GM20431 (cell line): Measurements from ENCODE around the gene ABCA13.
"Not testable (repeated sequence)": the region's sequence is repeated elsewhere in the genome, so short reads cannot be mapped to it uniquely, and the experiment has no call there.

ENCODE experiments used
- in situ Hi-C: fragments of 300-500 bp; cut with MseI, MboI; formaldehyde crosslinking; loops from one replicate; pipeline ENCODE4 v1.15.0; 2020; ENCODE audit warnings: low sequenced_read_pairs; ENCODE audit not compliant: unreplicated experiment

The ABCA13 gene

DNA sequence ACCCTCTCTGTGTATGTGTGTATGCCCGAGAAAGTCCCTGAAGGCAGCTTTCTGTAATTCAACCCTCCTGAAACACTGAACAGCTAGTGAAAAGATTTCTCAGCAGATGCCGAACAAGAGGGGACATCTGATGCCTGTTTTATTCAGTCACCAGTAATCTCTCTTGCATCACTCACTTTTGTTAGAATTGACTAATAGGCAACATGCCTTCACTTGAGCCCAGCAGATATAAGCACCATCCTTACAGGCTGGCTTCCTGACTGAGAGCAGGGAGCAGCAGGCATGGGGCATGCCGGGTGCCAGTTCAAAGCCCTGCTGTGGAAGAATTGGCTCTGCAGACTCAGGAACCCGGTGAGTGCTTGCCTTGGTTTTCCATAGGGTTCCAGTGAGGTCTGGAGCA is at the start of gene ABCA13:
Gene ABCA13, plus strand, starts transcription at position 257 of the 400 bp plus-strand sequence. Its CDS starts 26 bp downstream, at position 283.
- in situ Hi-C loops: no loop called here

- in situ Hi-C loops: no loop called here
These were observed 45.2 kb upstream of the ABCA13 start for GRCh38 chr7:48126037-48126436.

DNA sequence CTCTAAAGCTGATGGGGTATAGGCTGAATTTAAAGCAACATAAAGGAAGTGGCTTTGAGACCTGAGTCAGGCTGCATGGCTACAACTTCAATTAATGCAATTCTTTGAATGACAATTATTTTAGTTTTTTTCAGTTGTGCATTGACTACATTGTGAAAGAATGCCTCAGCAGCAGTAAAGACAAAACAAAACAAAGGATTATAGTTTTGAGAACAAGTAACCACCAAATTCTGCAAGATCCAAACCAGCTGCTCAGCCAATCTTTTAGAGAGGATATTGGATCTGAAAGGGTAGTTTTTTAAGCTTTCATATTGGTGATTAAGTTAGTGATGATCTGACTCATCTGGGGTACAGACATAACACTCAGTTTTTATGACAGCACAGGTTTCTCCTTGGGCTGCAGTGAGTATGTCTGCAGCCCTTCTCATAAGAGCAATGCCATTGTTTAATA is 40.6 kb upstream of the ABCA13 start:
- in situ Hi-C loops: no loop called here

- in situ Hi-C loops: no loop called here
These were observed 38.5 kb upstream of the ABCA13 start for GRCh38 chr7:48132792-48133191.

GRCh38 chr7:48139459-48139858 is 31.8 kb upstream of the ABCA13 start:
- in situ Hi-C loops: no loop called here

GRCh38 chr7:48140001-48140681 is 31.1 kb upstream of the ABCA13 start:
- in situ Hi-C loops: no loop called here

DNA sequence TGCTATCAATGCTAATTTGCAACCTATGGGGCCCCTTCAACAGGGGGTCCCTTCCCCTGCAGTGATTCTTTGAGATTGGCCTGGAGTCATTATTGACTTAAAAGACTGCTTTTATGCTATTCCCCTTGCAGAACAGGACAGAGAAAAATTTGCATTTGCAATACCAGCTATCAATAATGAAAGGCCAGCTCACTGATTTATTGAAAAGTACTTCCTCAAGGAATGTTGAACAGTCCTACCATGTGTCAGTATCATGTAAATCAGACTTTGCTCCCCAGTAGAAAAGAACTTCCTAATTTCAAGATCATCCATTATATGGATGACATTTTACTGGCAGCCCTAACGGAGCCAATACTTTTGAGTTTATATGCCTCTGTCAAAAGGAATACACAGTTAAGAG is 29.7 kb upstream of the ABCA13 start:
- in situ Hi-C loops: no loop called here

- in situ Hi-C loops: no loop called here
These were observed 26.9 kb upstream of the ABCA13 start for GRCh38 chr7:48144291-48144768.

GRCh38 chr7:48147078-48147591 is 24.1 kb upstream of the ABCA13 start:
- in situ Hi-C loops: no loop called here

DNA sequence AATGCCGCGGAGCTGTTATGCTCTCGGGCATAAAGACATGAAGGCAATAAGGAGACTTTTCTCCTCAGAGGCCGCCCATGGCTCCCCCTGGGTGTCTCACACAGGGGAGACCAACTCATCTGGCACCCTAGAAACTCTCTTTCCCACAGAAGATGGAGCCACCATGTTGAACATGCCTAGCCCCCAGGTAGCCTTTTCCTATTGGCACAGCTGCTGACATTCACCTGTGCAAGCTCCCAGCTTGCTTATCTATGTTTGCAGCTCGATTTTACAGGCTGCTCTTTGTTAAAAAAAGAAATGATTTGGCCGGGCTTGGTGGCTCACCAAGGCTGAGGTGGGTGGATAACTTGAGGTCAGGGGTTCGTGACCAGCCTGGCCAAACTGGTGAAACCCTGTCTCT is 23.6 kb upstream of the ABCA13 start:
- in situ Hi-C loops: not testable (repeated sequence)

DNA sequence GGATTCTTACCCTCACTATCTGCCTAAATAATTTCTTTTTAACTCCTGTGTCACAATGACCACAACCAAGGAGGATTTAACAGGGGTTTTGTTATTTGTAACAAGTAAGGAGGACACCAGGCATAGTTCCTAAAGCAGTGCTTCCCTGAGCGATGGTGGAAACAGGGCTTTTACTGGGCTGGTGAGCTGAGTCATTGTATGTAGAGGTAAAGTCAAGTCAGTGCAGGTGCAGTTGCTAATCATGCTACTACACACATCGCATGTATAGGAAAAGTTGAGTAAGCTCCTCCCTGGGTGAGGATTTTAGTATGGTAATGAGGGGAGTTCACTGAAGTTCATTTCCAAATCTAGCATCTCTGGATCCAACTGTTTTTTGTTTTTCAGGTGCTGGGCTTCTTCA is 22.9 kb upstream of the ABCA13 start:
- in situ Hi-C loops: no loop called here

DNA sequence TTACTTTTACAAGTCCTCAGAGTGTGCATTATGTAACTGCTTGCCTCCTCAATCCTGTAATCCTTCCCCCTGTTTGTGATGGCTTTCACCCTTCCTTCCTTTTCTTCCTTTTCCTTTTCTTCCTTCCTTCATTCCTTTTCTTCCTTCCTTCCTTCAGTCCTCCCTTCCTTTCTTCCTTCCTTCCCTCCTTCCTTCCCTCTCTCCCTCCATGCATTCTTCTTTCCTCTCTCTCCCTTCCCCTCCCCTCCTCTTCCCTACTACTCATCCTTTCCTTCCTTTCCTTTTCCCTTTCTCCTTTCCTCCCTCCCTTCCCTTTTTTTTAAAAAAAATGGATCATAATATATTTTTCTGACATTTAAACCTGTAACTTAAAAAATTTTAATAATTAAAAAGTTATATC is 22.2 kb upstream of the ABCA13 start:
- in situ Hi-C loops: no loop called here

DNA sequence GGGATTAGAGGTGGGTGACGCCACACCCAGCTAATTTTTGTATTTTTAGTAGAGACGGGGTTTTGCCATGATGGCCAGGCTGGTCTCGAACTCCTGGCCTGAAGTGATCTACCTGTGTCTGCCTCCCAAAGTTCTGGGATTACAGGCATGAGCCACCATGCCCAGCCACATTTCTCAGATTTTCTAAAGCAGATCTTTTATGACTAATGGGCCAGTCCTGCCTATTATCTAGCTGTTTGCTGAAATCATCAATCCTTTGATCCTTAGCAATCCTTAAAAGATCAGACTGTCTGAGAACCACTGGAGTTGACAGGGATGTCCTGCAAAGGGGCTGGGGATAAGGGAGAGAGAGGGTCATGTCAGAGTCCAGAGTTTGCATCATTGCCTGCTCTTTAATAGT is 21.2 kb upstream of the ABCA13 start:
- in situ Hi-C loops: no loop called here

DNA sequence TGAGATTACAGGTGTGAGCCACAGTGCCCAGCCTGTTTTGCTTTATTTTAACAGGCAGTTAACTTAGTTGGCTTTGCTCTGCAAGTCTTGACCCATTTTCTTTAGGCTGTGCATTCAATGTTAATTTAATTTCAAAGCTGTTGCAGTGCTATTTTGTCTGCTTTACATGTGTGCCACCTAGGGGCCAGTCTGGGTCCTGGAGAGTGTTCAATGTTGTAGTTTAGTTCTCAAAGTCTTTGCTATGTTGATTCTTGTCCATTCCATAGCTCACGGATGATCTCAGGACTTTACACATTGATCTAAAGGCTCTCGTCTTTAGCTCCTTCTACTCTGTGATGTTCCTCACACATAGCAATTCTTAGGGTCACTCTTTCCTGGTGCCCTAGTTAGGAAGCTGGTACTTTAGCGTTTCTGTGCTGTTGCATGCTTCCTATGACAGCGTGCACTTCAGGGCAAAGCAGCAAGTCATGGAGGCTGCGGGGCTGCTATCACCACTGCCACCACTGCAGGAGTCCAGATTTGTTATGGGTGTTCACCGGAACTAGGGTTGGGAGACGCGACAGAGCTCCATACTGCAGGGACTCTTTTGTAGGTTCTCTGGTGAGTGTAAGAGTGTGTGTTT is 16.4 kb upstream of the ABCA13 start:
- in situ Hi-C loops: no loop called here

DNA sequence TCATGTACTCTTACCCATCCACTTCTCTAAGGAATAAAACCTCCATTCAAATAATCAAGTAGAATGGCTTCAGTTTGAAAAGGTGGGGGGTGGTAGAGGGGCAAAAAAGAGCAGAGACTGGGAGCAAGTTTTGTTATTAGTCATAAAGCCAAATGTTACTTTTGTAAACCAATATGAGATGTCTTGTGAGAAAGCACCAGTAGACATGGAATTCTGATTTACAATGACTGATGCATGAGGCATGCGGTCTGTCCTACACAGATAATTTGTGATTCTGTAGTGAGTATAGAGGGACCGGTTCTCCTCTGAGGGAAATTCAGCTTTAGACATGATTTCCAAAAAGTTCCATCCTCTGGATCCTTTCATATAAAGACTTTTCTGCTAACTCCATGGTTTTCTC is 12.9 kb upstream of the ABCA13 start:
- in situ Hi-C loops: no loop called here

DNA sequence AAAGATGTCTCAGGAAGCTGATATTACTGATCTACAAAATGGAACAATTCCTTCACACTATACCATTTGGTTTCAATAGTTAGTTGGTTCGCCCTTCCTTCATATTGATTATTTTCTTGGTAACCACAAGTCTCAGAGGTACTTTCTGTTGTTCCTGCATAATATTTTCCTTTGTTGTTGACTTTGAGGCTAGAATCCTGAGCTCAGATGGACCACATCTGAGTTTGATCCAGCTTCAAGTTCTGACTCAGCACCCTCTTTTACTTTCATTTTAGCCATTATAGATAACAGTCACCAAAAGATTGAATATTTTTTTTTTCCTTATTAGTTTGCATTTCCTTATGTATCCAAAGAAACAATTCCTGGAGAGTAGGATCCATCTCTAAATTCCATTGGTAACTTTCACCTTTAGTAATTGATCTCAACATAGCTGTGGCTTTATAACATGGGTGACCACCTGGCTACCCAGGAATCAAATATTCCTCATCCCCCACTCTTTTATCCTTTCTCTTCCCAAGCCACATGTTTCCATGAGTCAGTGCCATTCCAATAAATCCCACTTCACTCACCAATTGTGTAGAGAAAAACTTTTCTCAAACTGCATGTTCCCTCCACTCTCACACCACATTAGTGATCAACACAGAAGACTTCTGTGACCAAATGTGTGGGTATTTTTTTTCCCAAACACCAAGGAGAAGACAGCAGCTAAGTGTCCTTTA is 9.7 kb upstream of the ABCA13 start:
- in situ Hi-C loops: no loop called here

DNA sequence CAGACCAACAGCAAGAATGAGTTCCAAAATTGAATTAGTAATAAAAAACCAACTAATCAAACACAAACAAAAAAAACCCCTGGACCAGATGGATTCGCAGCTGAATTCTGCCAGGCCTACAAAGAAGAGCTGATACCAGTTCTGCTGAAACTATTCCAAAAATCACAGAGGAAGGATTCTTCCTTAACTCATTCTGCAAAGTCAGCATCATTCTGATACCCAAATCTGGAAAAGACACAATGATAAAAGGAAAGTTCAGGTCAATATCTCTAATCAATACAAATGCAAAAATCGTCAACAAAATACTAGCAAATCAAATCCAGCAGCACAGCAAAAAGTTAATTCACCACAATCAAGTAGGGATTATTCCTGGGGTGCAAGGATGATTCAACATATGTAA is 6.1 kb upstream of the ABCA13 start:
- in situ Hi-C loops: no loop called here

- in situ Hi-C loops: no loop called here
These were observed 3.1 kb upstream of the ABCA13 start for GRCh38 chr7:48168159-48168558.

DNA sequence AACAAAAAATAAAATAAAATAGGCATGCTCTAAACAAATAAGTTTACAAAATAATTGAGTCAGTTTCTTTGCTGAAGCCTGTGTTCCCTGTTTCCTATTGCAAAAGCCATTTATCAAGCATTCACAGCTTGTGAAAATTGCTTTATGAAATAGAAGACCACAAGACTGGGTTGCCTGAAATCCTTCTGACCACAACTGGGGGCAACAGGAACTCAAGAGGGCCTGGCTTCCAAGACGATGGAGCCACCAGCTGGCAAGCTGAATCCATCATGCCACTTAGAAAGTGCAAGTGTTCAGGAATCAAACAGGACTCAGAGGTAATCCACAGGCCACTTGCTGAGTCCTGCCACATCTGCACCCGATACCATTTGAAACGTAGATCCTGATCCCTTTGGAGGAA is 752 bp upstream of the ABCA13 start:
- in situ Hi-C loops: no loop called here

- in situ Hi-C loops: no loop called here
These were observed 2.1 kb downstream of the ABCA13 start for GRCh38 chr7:48173313-48173712.
